HG02885 (cell line): ENCODE results near the gene CD99L2.
A peak's percentile ranks its signal among the peaks of the same experiment; 100 is the strongest.
"Not testable (repeated sequence)": the region's sequence is repeated elsewhere in the genome, so short reads cannot be mapped to it uniquely, and the experiment has no call there.

ENCODE experiments used
- ATAC-seq: cut with Tn5 transposase; IDR thresholded peaks from one replicate; pipeline ENCODE4 v1.9.1; 2021; ENCODE audit warnings: mild to moderate bottlenecking; ENCODE audit not compliant: unreplicated experiment, poor library complexity

Gene CD99L2

GRCh38 chrX:150897421-150898320, 797 bp downstream of the CD99L2 start:
- no peak for ATAC-seq

- ATAC-seq = no peak
These were observed 1.8 kb downstream of the CD99L2 start for GRCh38 chrX:150896632-150897031.

- no peak for ATAC-seq
These were observed 4.5 kb downstream of the CD99L2 start for GRCh38 chrX:150893936-150894335.

GRCh38 chrX:150889131-150889530, 9.3 kb downstream of the CD99L2 start:
- ATAC-seq = no peak

GRCh38 chrX:150887906-150888465, 10.5 kb downstream of the CD99L2 start:
- ATAC-seq = no peak

GRCh38 chrX:150887268-150887667, 11.2 kb downstream of the CD99L2 start:
- ATAC-seq = not testable (repeated sequence)

GRCh38 chrX:150886381-150886780, 12.1 kb downstream of the CD99L2 start:
- ATAC-seq = no peak

- peak; percentile 7 for ATAC-seq
These were observed 17.7 kb downstream of the CD99L2 start for GRCh38 chrX:150880808-150881165.

- ATAC-seq = peak; percentile 84
These were observed 18.3 kb downstream of the CD99L2 start for GRCh38 chrX:150879855-150880807.

- not testable (repeated sequence) for ATAC-seq
These were observed 22.8 kb downstream of the CD99L2 start for GRCh38 chrX:150875621-150876020.

GRCh38 chrX:150874448-150874847, 24.0 kb downstream of the CD99L2 start:
- ATAC-seq = no peak

- peak; percentile 63 for ATAC-seq
These were observed 24.9 kb downstream of the CD99L2 start for GRCh38 chrX:150873616-150874015.

GRCh38 chrX:150872773-150873336, 25.6 kb downstream of the CD99L2 start:
- no peak for ATAC-seq

GRCh38 chrX:150871341-150871811, 27.1 kb downstream of the CD99L2 start:
- ATAC-seq = no peak

- ATAC-seq = peak; percentile 54
These were observed 27.8 kb downstream of the CD99L2 start for GRCh38 chrX:150870487-150871340.

- no peak for ATAC-seq
These were observed 28.4 kb downstream of the CD99L2 start for GRCh38 chrX:150870029-150870428.

- peak; percentile 65 for ATAC-seq
These were observed 29.0 kb downstream of the CD99L2 start for GRCh38 chrX:150869450-150869849.

- no peak for ATAC-seq
These were observed 29.8 kb downstream of the CD99L2 start for GRCh38 chrX:150868625-150869024.

- no peak for ATAC-seq
These were observed 34.3 kb downstream of the CD99L2 start for GRCh38 chrX:150864127-150864526.
